HG03095 (cell line): ENCODE data around the gene HMGA1.

ENCODE experiments used
- ATAC-seq: cut with Tn5 transposase; IDR thresholded peaks from one replicate; pipeline ENCODE4 v1.9.1; 2021; ENCODE audit warnings: moderate library complexity; ENCODE audit not compliant: unreplicated experiment

Gene HMGA1, protein sequence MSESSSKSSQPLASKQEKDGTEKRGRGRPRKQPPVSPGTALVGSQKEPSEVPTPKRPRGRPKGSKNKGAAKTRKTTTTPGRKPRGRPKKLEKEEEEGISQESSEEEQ

DNA sequence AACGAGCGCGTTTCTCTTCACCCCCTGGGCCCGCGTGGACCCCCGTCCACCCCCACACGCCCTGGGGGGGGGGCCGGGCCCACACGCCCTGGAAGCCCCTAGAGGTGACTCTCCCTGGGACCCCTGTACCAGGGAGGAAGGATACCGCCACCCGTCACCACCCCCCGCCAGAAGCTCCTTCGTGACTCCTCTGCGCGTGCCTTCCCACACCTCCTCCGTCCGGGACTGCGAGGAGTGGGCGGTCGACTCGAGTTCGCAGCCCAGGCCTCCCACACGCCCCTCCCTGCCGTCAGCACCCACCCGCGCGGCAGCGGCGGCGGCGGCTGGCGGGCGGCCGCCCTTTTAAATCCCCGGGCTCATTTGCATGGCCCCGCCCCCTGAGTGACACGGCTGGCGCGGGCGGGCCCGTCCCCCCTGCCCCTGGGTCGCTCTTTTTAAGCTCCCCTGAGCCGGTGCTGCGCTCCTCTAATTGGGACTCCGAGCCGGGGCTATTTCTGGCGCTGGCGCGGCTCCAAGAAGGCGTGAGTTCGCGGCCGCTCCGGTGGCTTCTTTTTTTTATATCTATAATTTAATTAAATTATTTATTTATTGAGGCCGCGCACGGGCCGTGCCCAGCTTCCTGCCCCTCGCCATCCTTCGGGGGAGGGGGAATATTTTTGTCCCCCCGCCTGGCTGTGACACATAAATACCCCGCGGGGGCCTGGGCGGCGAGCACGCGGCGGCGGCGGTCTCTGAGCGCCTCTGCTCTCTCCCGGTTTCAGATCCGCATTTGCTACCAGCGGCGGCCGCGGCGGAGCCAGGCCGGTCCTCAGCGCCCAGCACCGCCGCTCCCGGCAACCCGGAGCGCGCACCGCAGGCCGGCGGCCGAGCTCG, at the start of gene HMGA1:
TSS of gene HMGA1 (plus strand) at position 431 of the 873 bp plus-strand sequence. CDS start 3,908 bp downstream, outside the sequence.
- ATAC-seq = peak; percentile 55

GRCh38 chr6:34189806-34190503, 46.7 kb upstream of the HMGA1 start:
- no peak for ATAC-seq

DNA sequence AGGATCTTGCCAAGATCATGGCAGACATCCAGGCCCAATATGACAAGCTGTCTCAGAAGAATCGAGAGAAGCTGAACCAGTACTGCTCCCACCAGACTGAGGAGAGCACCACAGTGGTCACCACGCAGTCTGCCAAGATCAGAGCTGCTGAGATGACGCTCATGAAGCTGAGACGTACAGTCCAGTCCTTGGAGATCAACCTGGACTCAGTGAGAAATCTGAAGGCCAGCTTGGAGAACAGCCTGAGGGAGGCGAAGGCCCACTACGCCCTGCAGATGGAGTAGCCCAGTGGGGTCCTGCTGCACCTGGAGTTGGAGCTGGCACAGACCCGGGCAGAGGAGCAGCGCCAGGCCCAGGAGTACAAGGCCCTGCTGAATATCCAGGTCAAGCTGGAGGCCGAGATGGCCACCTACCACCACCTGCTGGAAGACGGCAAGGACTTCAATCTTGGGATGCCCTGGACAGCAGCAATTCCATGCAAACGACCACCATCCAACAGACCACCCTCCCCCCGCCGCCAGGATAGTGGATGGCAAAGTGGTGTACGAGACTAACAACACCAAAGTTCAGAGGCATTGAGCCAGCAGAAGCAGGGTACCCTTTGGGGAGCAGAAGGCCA, 46.1 kb upstream of the HMGA1 start:
- ATAC-seq = no peak

- no peak for ATAC-seq
These were observed 41.9 kb upstream of the HMGA1 start for GRCh38 chr6:34194772-34195171.

DNA sequence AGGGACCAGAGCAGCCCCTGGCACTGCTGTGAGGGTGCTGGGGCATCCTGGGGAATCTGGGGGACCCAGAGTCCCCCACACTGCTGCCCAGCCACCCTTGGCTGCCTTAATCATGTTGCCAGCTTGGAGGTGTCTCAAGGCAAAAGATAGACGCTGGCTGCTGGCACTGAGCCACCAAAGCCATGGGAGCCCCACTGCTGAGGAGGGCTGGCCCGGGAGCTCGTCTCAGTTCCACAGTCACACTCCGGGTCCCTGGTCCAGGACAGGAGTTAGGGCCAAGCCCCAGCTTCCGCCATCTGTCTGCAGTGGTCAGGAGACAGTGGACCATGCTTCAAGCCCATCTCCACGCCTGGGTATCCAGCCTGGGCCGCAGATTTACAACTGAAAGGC, 41.0 kb upstream of the HMGA1 start:
- no peak for ATAC-seq

DNA sequence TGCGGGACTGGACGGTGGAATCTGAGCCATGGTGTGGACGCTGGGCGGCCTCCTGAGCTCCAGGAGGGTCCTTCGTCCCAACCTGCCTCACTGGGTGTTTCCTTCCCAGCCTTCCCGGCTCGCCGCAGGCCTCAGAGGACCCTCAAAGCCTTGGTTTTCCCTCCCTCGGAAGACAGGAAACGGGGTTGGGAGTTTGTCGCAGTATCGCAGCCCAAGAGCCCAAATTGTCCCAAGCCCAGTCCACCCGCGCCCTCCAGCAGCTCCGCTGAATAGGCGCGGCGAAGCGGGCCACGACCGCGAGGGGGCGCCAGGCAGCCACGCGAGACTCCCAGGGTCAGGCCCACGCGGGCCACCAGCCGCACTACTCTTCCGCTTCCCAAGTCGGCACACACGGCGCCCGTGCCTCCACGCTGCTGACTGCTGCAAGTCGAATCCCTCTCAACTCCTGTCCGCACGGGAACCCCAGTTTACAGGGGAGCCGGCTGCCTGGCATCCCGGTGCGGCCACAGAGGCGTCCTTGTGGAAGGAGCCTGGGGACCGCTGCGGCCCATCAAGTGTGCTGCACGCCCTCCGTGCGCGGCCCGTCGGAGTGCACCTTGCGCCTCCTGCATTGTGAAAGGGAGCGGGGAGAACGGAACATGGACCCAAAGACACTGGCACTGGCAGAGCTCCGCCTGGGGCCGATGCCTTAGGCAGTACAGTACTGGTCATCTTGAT, 40.4 kb upstream of the HMGA1 start:
- peak; percentile 60 for ATAC-seq

DNA sequence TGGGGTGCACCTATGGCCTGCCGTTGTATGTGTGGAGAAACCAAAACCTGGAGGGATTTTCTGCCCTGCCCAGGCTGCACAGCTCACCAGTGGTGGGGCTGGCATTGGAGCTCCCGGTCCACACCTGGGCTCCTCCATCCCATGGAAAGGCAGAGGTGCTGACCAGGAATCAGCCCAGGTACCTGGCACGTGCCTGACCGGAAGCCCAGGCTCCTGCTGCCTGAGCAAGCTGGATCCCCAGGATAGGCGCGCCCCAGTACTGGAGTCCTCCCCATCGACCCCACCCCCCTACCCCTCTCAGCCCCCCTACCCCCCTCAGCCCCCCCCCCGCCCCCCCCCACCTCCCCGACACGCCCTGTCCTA, 39.9 kb upstream of the HMGA1 start:
- no peak for ATAC-seq

- no peak for ATAC-seq
These were observed 36.2 kb upstream of the HMGA1 start for GRCh38 chr6:34200340-34200971.

GRCh38 chr6:34201455-34202107, 35.1 kb upstream of the HMGA1 start:
- ATAC-seq = no peak

DNA sequence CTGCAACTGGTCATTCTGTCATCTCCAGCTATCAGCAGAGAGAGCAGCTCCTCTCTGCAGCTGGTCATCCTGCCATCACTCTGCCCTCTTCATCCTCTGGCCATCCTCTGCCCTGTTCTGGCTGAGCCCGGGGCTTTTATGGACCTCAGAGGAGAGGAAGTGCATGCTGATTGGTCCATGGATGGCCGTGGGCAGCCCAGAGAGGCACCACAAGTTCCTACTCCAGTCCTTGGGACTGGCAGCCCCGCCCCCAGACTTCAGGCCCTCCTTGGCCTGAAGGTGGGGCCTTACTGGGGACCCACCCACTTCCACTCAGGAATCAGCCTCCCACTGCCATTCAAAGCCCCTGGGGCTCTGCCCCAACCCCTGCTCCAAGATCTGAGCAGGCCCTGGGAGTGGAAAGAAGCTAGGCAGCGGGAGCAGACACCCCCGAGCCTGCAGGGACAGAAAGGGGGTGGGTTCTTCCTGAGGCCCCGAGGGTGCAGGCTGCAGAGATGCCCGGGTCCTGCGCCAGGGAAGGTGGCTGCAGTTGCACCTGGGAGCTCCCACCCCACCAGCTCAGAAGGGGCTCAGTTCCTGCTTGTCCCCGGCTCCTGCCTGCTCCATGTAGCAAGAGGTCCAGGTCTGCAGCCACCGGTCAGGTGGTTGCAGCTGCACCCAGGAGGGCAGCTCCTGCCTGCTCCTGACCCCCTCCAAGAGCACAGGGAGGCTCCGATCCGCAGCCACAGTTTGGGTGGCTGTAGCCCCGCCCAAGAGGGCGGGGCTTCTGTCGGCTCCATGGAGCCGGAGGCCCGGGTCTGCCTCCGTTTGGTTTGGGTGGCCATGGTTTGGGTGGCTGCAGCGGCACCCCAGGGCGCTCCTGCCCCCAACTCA, 34.1 kb upstream of the HMGA1 start:
- ATAC-seq = no peak

GRCh38 chr6:34204693-34205092, 32.0 kb upstream of the HMGA1 start:
- ATAC-seq = no peak

GRCh38 chr6:34205466-34205865, 31.2 kb upstream of the HMGA1 start:
- ATAC-seq = no peak

- ATAC-seq = no peak
These were observed 30.8 kb upstream of the HMGA1 start for GRCh38 chr6:34205916-34206315.

DNA sequence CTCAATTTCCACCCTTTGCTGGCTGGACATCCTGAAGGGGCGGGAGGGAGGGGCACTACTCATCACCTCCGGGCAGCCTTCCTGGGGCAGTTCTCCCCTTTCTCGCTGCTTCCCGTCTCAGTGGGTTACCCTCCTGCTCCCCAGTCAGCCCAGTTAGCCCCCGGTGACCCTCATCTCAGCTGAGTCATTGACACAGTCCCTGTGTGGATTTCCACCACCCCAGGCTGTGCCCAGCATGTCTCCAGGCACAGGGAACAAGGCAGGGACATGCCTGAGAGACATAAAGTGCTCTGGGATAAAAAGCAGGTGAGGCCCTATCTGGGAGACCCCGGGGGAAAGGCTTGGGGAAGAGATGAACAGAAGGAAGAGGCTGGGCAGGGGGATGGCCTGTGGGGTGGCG, 29.9 kb upstream of the HMGA1 start:
- ATAC-seq = no peak

- ATAC-seq = no peak
These were observed 28.8 kb upstream of the HMGA1 start for GRCh38 chr6:34207695-34208443.

GRCh38 chr6:34213772-34214171, 22.9 kb upstream of the HMGA1 start:
- ATAC-seq = no peak

DNA sequence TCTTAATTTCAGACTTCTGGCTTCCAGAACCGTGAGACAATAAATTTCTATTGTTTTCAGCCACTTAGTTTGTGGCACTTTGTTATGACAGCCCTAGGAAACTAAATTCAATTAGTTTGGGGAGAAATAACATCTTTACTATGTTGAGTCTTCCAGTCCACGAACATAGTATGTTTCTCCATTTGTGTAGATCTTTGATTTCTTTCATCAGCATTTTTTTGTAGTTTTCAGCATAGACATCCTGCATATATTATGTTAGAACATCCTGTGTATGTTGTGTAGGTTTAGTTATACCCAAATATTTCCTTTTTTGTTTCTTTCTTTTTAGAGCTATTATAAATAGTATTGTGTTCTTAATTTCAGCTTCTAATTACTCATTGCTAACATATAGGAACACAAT, 18.0 kb upstream of the HMGA1 start:
- ATAC-seq = no peak

DNA sequence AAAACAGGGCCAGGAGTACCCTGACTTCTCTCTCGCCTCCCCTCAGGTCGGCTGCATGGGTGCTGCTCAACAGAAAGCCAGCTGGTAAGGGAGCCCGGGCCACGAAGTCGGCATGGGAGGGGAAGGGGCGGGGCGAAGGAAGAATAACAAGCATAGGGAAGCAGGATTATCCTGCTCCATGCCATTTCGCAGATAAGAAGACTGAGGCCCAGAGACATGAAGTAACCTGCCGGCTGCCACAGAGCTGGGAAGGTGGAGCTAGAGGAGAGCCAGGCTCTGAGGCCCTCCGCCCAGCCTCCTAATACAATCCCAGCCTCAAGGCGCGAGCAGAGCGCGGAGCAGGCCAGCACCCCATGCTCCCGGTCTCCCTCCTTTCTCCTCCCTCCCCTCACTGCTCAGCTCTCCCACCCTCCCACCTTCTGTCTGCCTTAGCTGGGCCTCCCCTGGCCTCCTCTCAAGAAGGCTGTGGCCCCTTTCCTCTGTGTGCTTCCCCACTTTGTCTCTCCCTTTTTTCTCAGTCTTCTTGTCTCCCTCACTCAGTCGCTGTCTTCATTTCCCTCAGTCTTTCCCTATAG, 13.2 kb upstream of the HMGA1 start:
- ATAC-seq = peak; percentile 14
